ENCODE results near the gene CTF1.

The CTF1 gene

GRCh38 chr16:30912794-30913412 lies 16.5 kb downstream of the CTF1 start:
- DNase-seq = no peak

- peak; percentile 23 for DNase-seq
Measured at GRCh38 chr16:30914830-30915229, 18.4 kb downstream of the CTF1 start.

GRCh38 chr16:30918614-30919013 lies 22.2 kb downstream of the CTF1 start:
- DNase-seq = no peak

GRCh38 chr16:30920891-30921290 lies 24.5 kb downstream of the CTF1 start:
- DNase-seq = peak; percentile 51

- no peak for DNase-seq
Measured at GRCh38 chr16:30921459-30921747, 25.0 kb downstream of the CTF1 start.

GRCh38 chr16:30921748-30922419 lies 25.5 kb downstream of the CTF1 start:
- peak; percentile 95 for DNase-seq

- peak; percentile 100 for DNase-seq
Measured at GRCh38 chr16:30922420-30922959, 26.1 kb downstream of the CTF1 start.

- peak; percentile 100 for DNase-seq
Measured at GRCh38 chr16:30922960-30923535, 26.6 kb downstream of the CTF1 start.

- no peak for DNase-seq
Measured at GRCh38 chr16:30923554-30924075, 27.2 kb downstream of the CTF1 start, which contains the start of gene FBXL19. TSS of gene FBXL19 (plus strand) at chr16:30923572. CDS start at chr16:30925755, 2,183 bp downstream.

- DNase-seq = peak; percentile 20
Measured at GRCh38 chr16:30924076-30924912, 27.9 kb downstream of the CTF1 start.

GRCh38 chr16:30924913-30925631 lies 28.7 kb downstream of the CTF1 start:
- no peak for DNase-seq

GRCh38 chr16:30925632-30925987 lies 29.2 kb downstream of the CTF1 start:
- no peak for DNase-seq

- no peak for DNase-seq
Measured at GRCh38 chr16:30925995-30926811, 29.8 kb downstream of the CTF1 start.

- no peak for DNase-seq
Measured at GRCh38 chr16:30926937-30927788, 30.7 kb downstream of the CTF1 start.

GRCh38 chr16:30927789-30928378 lies 31.5 kb downstream of the CTF1 start:
- DNase-seq = peak; percentile 78

- no peak for DNase-seq
Measured at GRCh38 chr16:30928390-30928789, 32.0 kb downstream of the CTF1 start.

- DNase-seq = no peak
Measured at GRCh38 chr16:30929167-30929566, 32.8 kb downstream of the CTF1 start.

GRCh38 chr16:30930160-30930571 lies 33.8 kb downstream of the CTF1 start:
- DNase-seq = no peak

GRCh38 chr16:30931068-30931650 lies 34.7 kb downstream of the CTF1 start:
- no peak for DNase-seq

All from hematopoietic multipotent progenitor cell treated with erythropoietin and hydrocortisone succinate and interleukin-3 and kit ligand, for 6 days (in vitro differentiated cells).